Left lung (tissue), 10 donors: ENCODE data around the gene CEP70. TPM values are rescaled to one million over a fixed set of nuclear protein-coding genes. Genes with fewer than 3 reads are reported as not detected.

Source experiments
- ATAC-seq: fragments of 200-7000 bp; cut with Tn5 transposase; one replicate; pipeline ENCODE4 v1.9.1; 2020; ENCODE audit warnings: moderate library complexity
- DNase-seq, 4 donors: peaks; one replicate each; pipeline ENCODE4 v3.0.0-alpha.2; 2013 to 2020
- H3K27ac ChIP-seq, 2 donors: fragments of 200-600 bp; sonication (generic) in 1 of 2; one replicate each; pipeline versions ENCODE4 v1.5.0 to v1.8.0; 2020 to 2021
- H3K27me3 ChIP-seq, 2 donors: fragments of 200-600 bp; sonication (generic) in 1 of 2; one replicate each; pipeline versions ENCODE4 v1.5.0 to v1.8.0; 2020 to 2021
- H3K36me3 ChIP-seq, 2 donors: fragments of 200-600 bp; sonication (generic) in 1 of 2; one replicate each; pipeline versions ENCODE4 v1.5.0 to v1.8.0; 2020 to 2021
- H3K4me1 ChIP-seq, 2 donors: fragments of 200-600 bp; one replicate each; pipeline ENCODE4 v1.8.0; 2021
- H3K4me3 ChIP-seq, 2 donors: fragments of 200-600 bp; sonication (generic) in 1 of 2; one replicate each; pipeline versions ENCODE4 v1.5.0 to v1.8.0; 2020 to 2021; ENCODE audit warnings: mild to moderate bottlenecking in 1 of 2
- H3K9me3 ChIP-seq, 2 donors: fragments of 200-600 bp; sonication (generic) in 1 of 2; one replicate each; pipeline versions ENCODE4 v1.5.0 to v1.8.0; 2020 to 2021
- intact Hi-C, 2 donors: fragments of 100-400 bp; cut with DNase I; formaldehyde crosslinking; loops; one replicate each; pipeline versions ENCODE4 v1.11.2 to v1.14.2; 2022
- polyA plus RNA-seq, 6 donors: library from polyadenylated mRNA; unstranded; fragments of 120-200 nt; gene quantifications; one replicate each; pipeline ENCODE4 v1.2.1, GENCODE V29; 2013; ENCODE audit not compliant: insufficient read length in 6 of 6
- total RNA-seq, 2 donors: library from RNA; stranded (reverse); fragmentation: NEBNext Ultra II Directional; extraction: Animal tissue kit (Norgen Biotek cat#: 25700); gene quantifications; one replicate each; pipeline ENCODE4 v1.2.1, GENCODE V29; 2021
- TF ChIP-seq, protein P1 (sequence below), 2 donors: fragments of 200-600 bp; sonication (generic) in 1 of 2; IDR thresholded peaks; one replicate each; pipeline versions ENCODE4 v1.5.0 to v1.8.0; 2021; ENCODE audit warnings: antibody characterized with exemption in 2 of 2
- donor health status: DM: no; HTN: yes; CAD: no.
- donor health status: DM: no; HTN: no; CAD: no.

The CEP70 gene
- total and polyA plus RNA-seq, 8 donors = 31.2 to 65.4 (median 55.4) TPM

DNA sequence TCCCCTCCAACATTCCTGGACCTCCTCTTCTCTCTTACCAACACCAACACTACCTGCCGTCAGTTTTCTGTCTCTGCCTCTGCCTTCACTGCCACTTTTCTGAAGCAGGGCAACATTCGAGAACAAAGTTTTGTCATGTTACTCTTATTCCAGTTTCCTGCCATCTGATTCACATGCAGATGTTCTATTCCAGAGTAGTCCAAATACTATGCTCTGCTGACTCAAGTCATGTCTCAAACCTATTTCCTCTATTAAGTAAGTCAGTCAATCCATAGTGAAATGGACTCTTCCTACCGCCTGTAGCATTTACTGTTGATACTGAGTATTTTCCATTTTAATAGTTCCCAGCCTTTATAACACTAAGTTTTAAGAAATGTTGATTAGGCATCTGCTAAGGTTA is 116.3 kb downstream of the CEP70 start:
- no peaks in the 10 kb centered on the region for H3K9me3 ChIP-seq
- ATAC-seq (no peak), DNase-seq (no peak)
- intact Hi-C loops = no loop called here
- no peak overlapping the region for H3K4me3 ChIP-seq
- no peaks in the 10 kb centered on the region for H3K36me3 ChIP-seq
- H3K27ac ChIP-seq = peak overlapping the region; percentile 0 to 11
- H3K4me1 ChIP-seq = peaks cover 3% of the 10 kb centered on the region in 2 donors
- H3K27me3 ChIP-seq = no peaks in the 10 kb centered on the region
- TF ChIP-seq, protein P1, sequence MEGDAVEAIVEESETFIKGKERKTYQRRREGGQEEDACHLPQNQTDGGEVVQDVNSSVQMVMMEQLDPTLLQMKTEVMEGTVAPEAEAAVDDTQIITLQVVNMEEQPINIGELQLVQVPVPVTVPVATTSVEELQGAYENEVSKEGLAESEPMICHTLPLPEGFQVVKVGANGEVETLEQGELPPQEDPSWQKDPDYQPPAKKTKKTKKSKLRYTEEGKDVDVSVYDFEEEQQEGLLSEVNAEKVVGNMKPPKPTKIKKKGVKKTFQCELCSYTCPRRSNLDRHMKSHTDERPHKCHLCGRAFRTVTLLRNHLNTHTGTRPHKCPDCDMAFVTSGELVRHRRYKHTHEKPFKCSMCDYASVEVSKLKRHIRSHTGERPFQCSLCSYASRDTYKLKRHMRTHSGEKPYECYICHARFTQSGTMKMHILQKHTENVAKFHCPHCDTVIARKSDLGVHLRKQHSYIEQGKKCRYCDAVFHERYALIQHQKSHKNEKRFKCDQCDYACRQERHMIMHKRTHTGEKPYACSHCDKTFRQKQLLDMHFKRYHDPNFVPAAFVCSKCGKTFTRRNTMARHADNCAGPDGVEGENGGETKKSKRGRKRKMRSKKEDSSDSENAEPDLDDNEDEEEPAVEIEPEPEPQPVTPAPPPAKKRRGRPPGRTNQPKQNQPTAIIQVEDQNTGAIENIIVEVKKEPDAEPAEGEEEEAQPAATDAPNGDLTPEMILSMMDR (IDR thresholded peaks at IDR 0.05) = no peak

DNA sequence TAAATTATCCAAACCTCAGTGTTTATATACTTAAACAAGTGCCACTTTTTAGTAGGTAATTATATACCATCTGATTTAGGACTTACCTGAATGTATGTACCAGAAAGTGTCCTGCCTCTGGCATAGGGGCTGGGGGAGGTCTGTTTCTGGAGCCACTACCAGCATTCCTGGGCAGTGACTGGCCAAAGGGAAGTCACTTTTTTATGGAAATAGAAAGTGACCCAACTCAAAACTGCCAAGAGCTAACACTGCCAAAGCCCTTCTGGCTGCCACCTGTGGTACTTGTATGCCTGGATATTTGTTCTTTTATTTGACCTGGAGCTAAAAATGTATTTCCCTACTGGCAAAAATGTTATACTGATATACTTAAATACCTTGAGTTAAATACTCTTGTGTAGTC is 116.9 kb downstream of the CEP70 start:
- H3K27me3 ChIP-seq = no peaks in the 10 kb centered on the region
- no peaks in the 10 kb centered on the region for H3K36me3 ChIP-seq
- H3K4me3 ChIP-seq = no peak overlapping the region
- DNase-seq (peak in 1 of 4 donors; percentile 18), ATAC-seq (peak; percentile 74)
- H3K4me1 ChIP-seq = peaks cover 3 to 8% of the 10 kb centered on the region in 2 donors
- TF ChIP-seq, protein P1 (IDR thresholded peaks at IDR 0.05) = no peak
- peak overlapping the region; percentile 0 to 11 for H3K27ac ChIP-seq
- intact Hi-C loops = no loop called here
- H3K9me3 ChIP-seq = no peaks in the 10 kb centered on the region

DNA sequence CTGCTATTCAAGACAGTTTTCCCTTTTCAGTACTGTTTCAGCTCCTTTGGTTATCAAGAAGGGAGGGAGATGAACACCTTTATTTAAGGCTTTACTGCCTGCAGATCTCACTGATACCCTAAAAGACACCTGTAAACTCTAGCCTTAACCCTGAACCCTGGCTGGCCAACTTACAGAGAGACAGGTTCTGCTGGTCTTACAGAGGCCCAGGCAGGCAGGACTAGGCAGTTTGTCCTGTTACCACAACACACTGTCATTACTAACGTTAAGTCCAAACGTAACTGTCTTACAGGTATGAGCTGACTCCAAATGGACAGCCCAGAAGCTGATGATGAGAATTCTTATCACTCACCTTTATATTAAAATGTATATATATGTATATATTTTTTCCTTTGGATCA is 117.5 kb downstream of the CEP70 start:
- intact Hi-C loops = no loop called here
- Histone ChIP-seq H3K4me1 (peaks cover 4 to 9% of the 10 kb centered on the region in 2 donors), H3K9me3 (no peaks in the 10 kb centered on the region), H3K27me3 (no peaks in the 10 kb centered on the region), H3K27ac (peak overlapping the region in 1 of 2 donors; percentile 0), H3K36me3 (no peaks in the 10 kb centered on the region), H3K4me3 (no peak overlapping the region)
- TF ChIP-seq, protein P1 (IDR thresholded peaks at IDR 0.05) = no peak
- peak; percentile 5 for ATAC-seq
- DNase-seq = no peak

DNA sequence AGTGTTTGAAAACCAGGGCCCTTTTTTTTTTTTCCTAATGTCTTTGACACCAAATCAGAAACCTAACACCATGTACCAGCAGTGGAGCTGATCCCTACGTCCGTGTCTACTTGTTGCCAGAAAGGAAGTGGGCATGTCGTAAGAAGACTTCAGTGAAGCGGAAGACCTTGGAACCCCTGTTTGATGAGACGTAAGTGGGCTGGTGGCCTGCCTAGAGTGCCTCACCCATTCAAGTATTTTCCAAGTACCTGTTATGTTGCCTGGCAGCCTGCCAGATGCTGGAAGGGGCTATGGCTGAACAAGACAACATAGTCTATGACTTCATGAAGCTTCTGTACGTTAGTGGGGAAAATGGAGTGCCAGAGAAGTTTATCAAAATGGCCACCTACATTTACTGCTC is 119.9 kb downstream of the CEP70 start:
- ATAC-seq (peak; percentile 38), DNase-seq (peak in 3 of 4 donors; percentile 30 to 80 (median 76))
- intact Hi-C loops = no loop called here
- no peaks in the 10 kb centered on the region for H3K27me3 ChIP-seq
- H3K9me3 ChIP-seq = no peaks in the 10 kb centered on the region
- TF ChIP-seq, protein P1 (IDR thresholded peaks at IDR 0.05) = no peak
- H3K36me3 ChIP-seq = no peaks in the 10 kb centered on the region
- no peak overlapping the region for H3K4me3 ChIP-seq
- peaks cover 9 to 11% of the 10 kb centered on the region in 2 donors for H3K4me1 ChIP-seq
- H3K27ac ChIP-seq = peak overlapping the region in 1 of 2 donors; percentile 35

DNA sequence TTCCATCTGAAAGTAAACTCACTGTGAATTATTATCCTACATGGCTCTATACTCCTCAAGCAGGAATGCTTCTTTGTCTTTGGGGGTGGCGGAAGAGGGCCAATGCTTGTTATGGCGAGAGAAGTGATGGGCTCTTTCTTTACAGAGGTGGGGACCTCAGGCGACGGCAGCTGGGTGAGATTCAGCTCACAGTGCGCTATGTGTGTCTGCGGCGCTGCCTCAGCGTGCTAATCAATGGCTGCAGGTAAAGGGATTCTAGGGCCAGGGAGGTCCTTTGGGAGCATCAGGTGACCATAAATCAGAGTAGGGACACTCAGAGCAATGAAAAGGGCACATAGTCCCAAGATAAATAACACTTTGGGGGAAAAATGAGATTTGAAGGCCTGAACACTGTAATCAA is 120.7 kb downstream of the CEP70 start:
- TF ChIP-seq, protein P1 (IDR thresholded peaks at IDR 0.05) = no peak
- H3K4me1 ChIP-seq = peaks cover 9 to 11% of the 10 kb centered on the region in 2 donors
- H3K36me3 ChIP-seq = no peaks in the 10 kb centered on the region
- peak overlapping the region in 1 of 2 donors; percentile 17 for H3K27ac ChIP-seq
- no peak for ATAC-seq
- no peak overlapping the region for H3K4me3 ChIP-seq
- no peaks in the 10 kb centered on the region for H3K9me3 ChIP-seq
- intact Hi-C loops = no loop called here
- H3K27me3 ChIP-seq = no peaks in the 10 kb centered on the region
- DNase-seq = no peak
